Naive thymus-derived CD8-positive, alpha-beta T cell (primary cell): ENCODE results near the gene STIM2. TPM values are rescaled to one million over a fixed set of nuclear protein-coding genes. Genes with fewer than 3 reads are reported as not detected.

Experiments used
- ATAC-seq, 2 donors: fragments of 150-1000 bp; cut with Tn5 transposase in 1 of 2; sonication (Bioruptor Pico), chemical (Tn5 transposase) in 1 of 2; 1 replicate in 1 of 2; 2 replicates in 1 of 2; pipeline ENCODE4 v1.10.0; 2021; ENCODE audit warnings: mild to moderate bottlenecking in 2 of 2, moderate library complexity in 2 of 2
- POLR2A ChIA-PET: fragments of 350-600 bp; sonication (Branson Sonifier 250); formaldehyde crosslinking; loops from one replicate; lab custom pipeline; 2021; ENCODE audit warnings: antibody characterized with exemption; lab: Charles Lee
- DNase-seq, 10 donors: peaks; one replicate each; pipeline versions ENCODE4 v3.0.0 to v3.0.0-alpha.2; 2020 to 2022
- H3K27ac Mint-ChIP-seq, 10 donors: one replicate each; pipeline ENCODE4 v1.8.0; 2020 to 2022; ENCODE audit warnings: mild to moderate bottlenecking in 10 of 10, mixed read lengths in 10 of 10, moderate library complexity in 4 of 10, inconsistent platforms in 1 of 10
- H3K27me3 Mint-ChIP-seq, 5 donors: one replicate each; pipeline ENCODE4 v1.8.0; 2021 to 2022; ENCODE audit warnings: mixed read lengths in 5 of 5
- H3K36me3 Mint-ChIP-seq, 3 donors: one replicate each; pipeline ENCODE4 v1.8.0; 2020 to 2022; ENCODE audit warnings: mixed read lengths in 3 of 3, mild to moderate bottlenecking in 2 of 3, inconsistent platforms in 1 of 3
- H3K4me1 Mint-ChIP-seq, 4 donors: one replicate each; pipeline ENCODE4 v1.8.0; 2021 to 2022; ENCODE audit warnings: mixed read lengths in 4 of 4
- H3K4me3 Mint-ChIP-seq, 10 donors: one replicate each; pipeline ENCODE4 v1.8.0; 2020 to 2022; ENCODE audit warnings: mild to moderate bottlenecking in 10 of 10, mixed read lengths in 10 of 10, moderate library complexity in 6 of 10, inconsistent platforms in 1 of 10
- H3K9me3 Mint-ChIP-seq, 9 donors: one replicate each; pipeline ENCODE4 v1.8.0; 2020 to 2022; ENCODE audit warnings: mixed read lengths in 9 of 9, mild to moderate bottlenecking in 3 of 9, inconsistent platforms in 1 of 9, moderate library complexity in 1 of 9
- polyA plus RNA-seq, 3 donors: library from polyadenylated mRNA; unstranded; fragments of 300-500 nt; fragmentation: Illumina TruSeq; gene quantifications; one replicate each; pipeline ENCODE4 v1.2.3, GENCODE V29; 2021
- total RNA-seq, 8 experiments: library from RNA in 2 of 8; stranded (reverse) in 2 of 8; gene quantifications; one replicate each; pipeline ENCODE4 v1.2.3 and lab custom pipeline; 2021 to 2026

Gene STIM2
- total and polyA plus RNA-seq, 5 experiments from 2014 or later, result 22.2 to 105 (median 35.4) TPM

DNA sequence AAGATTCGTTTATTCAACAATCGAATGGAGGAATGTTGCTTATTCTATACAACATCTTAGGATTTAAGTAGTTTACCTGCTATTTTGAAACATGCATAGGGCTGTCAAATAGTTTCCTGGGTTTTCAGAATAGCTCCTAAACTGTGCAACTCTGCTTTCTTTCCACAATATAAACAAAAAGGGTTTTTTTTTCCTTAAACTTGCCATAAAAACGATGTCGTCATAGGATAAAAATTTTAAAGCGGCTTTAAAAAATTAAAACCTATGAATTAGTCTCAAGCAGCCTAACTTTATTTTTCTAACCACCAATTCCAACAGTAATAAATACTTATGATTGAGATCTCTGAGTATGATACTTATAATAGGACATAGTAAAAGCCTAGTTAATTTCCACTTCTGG is 21.6 kb upstream of the STIM2 start:
- Mint-ChIP-seq H3K36me3 (no peaks in the 10 kb centered on the region), H3K27ac (peak overlapping the region in 2 of 10 donors; percentile 46 to 78), H3K27me3 (no peaks in the 10 kb centered on the region), H3K4me1 (peaks cover 5 to 12% (median 11%) of the 10 kb centered on the region in 4 donors), H3K4me3 (no peak overlapping the region), H3K9me3 (peaks cover 0 to 15% (median 0%) of the 10 kb centered on the region in 9 donors)
- POLR2A ChIA-PET, result interaction anchor here (0.6 kb wide), 1 partner anchor 229 kb away, joined by 4 read pairs; no protein-coding TSS in a partner anchor
- ATAC-seq, result no peak
- DNase-seq, result no peak

DNA sequence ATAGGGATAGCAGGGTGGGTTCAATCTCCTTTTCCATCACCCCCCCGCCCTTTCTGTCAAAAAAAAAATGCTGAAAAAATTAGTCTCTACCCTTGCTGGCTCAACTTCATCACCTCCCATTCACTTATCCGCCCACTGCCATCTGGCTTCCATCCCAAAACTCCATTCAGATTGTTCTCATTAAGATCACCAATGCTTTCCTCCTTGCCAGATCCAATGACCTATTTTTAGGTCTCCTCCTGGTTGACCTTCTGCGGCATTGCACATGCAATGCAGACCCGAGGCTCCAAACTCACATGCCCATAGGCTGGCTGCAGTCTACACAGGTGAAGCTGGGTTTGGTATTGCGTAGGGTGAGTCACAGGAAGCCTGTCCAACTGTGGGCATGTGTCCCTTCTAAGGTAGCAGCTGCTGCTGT is 21.1 kb upstream of the STIM2 start:
- POLR2A ChIA-PET, result no interaction called here
- Mint-ChIP-seq H3K4me3 (no peak overlapping the region), H3K27ac (peak overlapping the region in 2 of 10 donors; percentile 53 to 82)

DNA sequence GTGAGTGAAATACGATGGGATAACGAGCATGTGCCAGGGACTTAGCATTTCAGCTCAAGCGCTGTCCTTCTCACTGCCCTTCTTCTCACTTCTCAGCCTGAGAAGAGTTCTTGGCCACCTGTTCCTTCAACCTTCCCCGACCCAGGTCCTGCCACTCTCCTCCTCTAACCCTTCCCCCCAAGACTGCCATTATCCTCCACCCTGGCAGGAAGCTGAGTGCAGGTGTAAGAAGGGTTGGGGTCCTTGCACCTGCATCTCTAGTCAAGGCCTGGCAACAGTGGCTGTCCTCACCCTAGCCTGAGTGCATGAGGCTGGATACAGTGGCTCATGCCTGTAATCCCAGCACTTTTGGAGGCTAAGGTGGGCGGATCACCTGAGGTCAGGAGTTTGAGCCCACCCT is 19.9 kb upstream of the STIM2 start:
- peaks cover 0 to 4% (median 0%) of the 10 kb centered on the region in 3 donors for H3K36me3 Mint-ChIP-seq
- DNase-seq, result no peak
- no peak overlapping the region for H3K4me3 Mint-ChIP-seq
- POLR2A ChIA-PET, result no interaction called here
- H3K27ac Mint-ChIP-seq, result peak overlapping the region in 1 of 10 donors; percentile 9
- ATAC-seq, result no peak
- peaks cover 5 to 12% (median 11%) of the 10 kb centered on the region in 4 donors for H3K4me1 Mint-ChIP-seq
- H3K9me3 Mint-ChIP-seq, result peaks cover 0 to 9% (median 2%) of the 10 kb centered on the region in 9 donors
- H3K27me3 Mint-ChIP-seq, result no peaks in the 10 kb centered on the region

More for the DNA sequence above, 21.1 kb upstream of the STIM2 start:
- H3K9me3 Mint-ChIP-seq, result peaks cover 0 to 14% (median 0%) of the 10 kb centered on the region in 9 donors
- no peaks in the 10 kb centered on the region for H3K36me3 Mint-ChIP-seq
- ATAC-seq (no peak), DNase-seq (no peak)
- H3K4me1 Mint-ChIP-seq, result peaks cover 5 to 12% (median 11%) of the 10 kb centered on the region in 4 donors
- H3K27me3 Mint-ChIP-seq, result no peaks in the 10 kb centered on the region

DNA sequence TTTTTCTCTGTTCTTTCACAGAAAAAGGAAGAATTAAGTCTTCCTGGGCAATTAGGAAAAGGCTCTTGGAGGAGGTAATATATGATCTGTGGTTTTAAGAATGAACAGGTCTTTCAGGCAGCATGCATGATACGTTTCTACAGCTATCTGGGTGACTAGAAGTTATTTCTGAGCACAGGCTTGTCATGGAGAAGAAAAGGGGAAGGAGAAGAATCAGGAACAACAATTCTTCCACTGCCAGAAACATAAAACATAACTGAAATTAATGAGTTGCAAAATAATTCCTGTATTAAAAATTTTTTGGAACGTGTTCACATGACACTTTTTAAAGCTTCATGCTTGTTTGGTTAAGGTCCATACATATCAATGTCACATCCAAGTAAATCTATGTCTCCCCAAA is 17.7 kb upstream of the STIM2 start:
- peaks cover 0 to 9% (median 2%) of the 10 kb centered on the region in 9 donors for H3K9me3 Mint-ChIP-seq
- peaks cover 5 to 12% (median 11%) of the 10 kb centered on the region in 4 donors for H3K4me1 Mint-ChIP-seq
- ATAC-seq (no peak), DNase-seq (no peak)
- POLR2A ChIA-PET, result no interaction called here
- H3K4me3 Mint-ChIP-seq, result no peak overlapping the region
- H3K27ac Mint-ChIP-seq, result peak overlapping the region in 1 of 10 donors; percentile 51
- H3K27me3 Mint-ChIP-seq, result peaks cover 0 to 3% (median 0%) of the 10 kb centered on the region in 5 donors
- H3K36me3 Mint-ChIP-seq, result peaks cover 0 to 11% (median 4%) of the 10 kb centered on the region in 3 donors

DNA sequence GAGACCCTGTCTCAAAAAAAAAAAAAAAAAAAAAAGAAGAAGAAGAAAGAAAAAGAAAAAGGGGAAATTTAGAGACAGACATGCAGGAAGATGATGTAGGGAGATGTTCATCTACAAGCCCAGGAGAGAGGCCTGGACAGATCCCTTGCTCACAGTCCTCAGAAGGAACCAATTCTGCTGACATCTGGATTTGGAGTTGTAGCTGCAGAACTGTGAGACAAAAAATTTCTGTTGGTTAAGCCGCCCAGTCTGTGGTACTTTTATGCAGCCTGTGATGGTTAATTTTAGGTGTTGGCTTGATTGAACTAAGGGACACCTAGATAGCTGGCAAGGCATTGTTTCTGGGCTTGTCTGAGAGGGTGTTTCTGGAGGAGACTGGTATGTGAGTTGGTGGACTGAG is 10.1 kb upstream of the STIM2 start:
- Mint-ChIP-seq H3K27ac (no peak overlapping the region), H3K4me1 (no peaks in the 10 kb centered on the region), H3K4me3 (no peak overlapping the region), H3K36me3 (peaks cover 0 to 11% (median 2%) of the 10 kb centered on the region in 3 donors), H3K27me3 (peaks cover 0 to 3% (median 0%) of the 10 kb centered on the region in 5 donors), H3K9me3 (peaks cover 0 to 3% (median 0%) of the 10 kb centered on the region in 9 donors)
- ATAC-seq (no peak), DNase-seq (no peak)
- POLR2A ChIA-PET, result no interaction called here

DNA sequence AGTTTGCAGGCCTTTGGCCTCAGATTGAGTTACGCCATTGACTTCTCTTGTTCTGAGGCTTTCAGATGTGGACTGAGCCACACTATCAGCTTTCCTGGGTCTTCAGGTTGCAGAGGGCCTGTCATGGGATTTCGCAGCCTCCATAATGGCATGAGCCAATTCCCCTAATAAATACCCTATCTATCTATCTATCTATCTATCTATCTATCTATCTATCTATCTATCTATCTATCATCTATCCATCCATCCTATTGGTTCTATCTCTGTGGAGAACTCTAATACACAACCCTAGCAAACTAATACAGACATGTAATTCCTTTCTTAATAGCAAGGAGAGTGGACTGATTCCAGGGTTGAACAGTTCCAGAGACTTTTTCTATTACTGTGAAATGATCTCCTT is 9.5 kb upstream of the STIM2 start:
- Mint-ChIP-seq H3K27me3 (peaks cover 0 to 3% (median 0%) of the 10 kb centered on the region in 5 donors), H3K27ac (no peak overlapping the region), H3K36me3 (peaks cover 0 to 11% (median 0%) of the 10 kb centered on the region in 3 donors), H3K4me3 (no peak overlapping the region), H3K4me1 (peaks cover 0 to 2% (median 0%) of the 10 kb centered on the region in 4 donors), H3K9me3 (peaks cover 0 to 3% (median 0%) of the 10 kb centered on the region in 9 donors)
- DNase-seq (no peak), ATAC-seq (no peak)
- POLR2A ChIA-PET, result no interaction called here

DNA sequence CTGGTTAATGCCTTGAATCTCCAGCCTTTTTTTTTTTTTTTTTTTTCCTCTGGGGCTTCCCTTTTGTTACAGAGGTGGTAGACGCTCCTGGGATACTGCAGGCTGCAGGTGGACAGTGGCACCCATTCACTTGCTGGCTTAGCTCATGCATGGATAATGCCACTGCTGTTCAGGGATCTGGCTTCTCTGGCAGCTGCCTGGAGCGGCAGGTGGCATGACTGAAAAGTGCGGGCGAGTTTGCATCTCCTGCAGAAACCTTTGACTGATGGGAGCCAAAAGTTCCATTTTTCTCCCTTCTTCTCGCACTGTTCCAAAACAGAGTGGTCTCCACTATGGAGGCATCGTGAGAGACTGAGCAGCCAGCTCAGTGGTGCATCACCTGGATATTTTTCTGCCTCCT is 5.9 kb upstream of the STIM2 start:
- Mint-ChIP-seq H3K36me3 (no peaks in the 10 kb centered on the region), H3K4me1 (peaks cover 15 to 34% (median 27%) of the 10 kb centered on the region in 4 donors), H3K4me3 (no peak overlapping the region), H3K27ac (peak overlapping the region in 1 of 10 donors; percentile 47), H3K27me3 (no peaks in the 10 kb centered on the region), H3K9me3 (no peaks in the 10 kb centered on the region)
- no peak for ATAC-seq
- no peak for DNase-seq
- POLR2A ChIA-PET, result no interaction called here

DNA sequence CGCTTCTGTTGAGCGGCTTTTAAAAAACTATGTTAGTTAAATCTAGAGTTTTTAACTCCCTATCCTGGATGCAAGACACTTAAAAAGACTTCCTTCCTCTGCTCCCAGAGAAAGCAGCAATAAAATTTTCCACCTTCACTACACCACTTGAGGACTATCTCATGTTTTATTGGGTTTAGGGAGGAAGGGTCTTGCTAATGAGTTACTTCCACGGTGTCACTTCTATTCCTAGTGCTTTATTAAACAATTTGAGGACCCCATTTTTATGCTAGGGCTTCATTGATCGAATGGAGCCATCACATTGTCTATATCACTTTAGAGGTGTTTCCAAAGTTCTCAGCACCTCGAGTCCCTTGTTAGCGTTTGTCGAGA is 3.7 kb upstream of the STIM2 start:
- Mint-ChIP-seq H3K27ac (peak overlapping the region; percentile 88 to 99 (median 98)), H3K9me3 (no peaks in the 10 kb centered on the region), H3K27me3 (no peaks in the 10 kb centered on the region), H3K36me3 (peaks cover 0 to 4% (median 2%) of the 10 kb centered on the region in 3 donors), H3K4me3 (peak overlapping the region; percentile 92 to 100 (median 98)), H3K4me1 (peaks cover 22 to 46% (median 37%) of the 10 kb centered on the region in 4 donors)
- DNase-seq, result no peak
- POLR2A ChIA-PET, result interaction anchor here (0.5 to 5.8 kb wide), 8 partner anchors 10 to 273 kb away, joined by 3 to 180 read pairs (median 4); partner anchors contain the start of gene TBC1D19
- ATAC-seq, result no peak

DNA sequence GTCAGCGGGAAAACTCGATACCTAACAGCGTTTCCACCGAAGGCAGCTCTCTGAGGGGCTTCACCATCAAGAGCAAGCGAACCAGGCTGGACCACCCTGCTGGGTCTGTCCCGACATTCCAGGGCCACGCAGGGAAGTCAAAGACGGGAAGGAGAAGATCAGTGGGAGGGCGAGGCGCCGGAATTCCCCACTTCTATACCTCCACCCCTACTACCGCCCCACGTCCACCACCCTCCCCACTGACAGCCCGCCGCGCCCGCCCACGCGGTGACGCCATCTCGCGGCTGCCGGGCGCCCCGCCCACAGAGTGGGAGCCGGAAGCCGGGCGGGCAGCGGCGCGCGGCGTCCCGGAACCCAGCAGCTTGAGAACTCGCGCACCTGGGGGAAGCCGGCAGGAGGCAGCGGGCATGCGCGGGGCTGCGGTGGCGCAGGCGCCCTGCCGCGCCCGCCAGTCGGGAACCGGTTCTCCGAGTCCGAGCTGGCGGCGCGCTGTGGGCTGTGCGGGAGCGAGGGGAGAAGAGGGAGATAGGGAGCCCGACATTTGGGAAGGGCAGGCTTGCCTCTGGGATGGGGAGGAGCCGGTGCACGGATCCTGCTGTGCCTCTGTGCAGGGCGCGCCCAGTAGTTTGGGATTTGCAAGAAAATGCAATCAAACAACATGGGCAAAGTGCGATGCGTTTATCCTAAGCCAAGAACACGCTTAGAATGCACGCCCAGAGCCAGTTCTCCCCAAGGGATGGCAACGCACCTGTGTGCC is 3.2 kb upstream of the STIM2 start:
- peaks cover 0 to 4% (median 2%) of the 10 kb centered on the region in 3 donors for H3K36me3 Mint-ChIP-seq
- peak overlapping the region; percentile 88 to 99 (median 98) for H3K27ac Mint-ChIP-seq
- H3K9me3 Mint-ChIP-seq, result no peaks in the 10 kb centered on the region
- DNase-seq (peak; percentile 91 to 97 (median 96)), ATAC-seq (peak; percentile 57 to 60)
- POLR2A ChIA-PET, result interaction anchor here (0.5 to 5.8 kb wide), 10 partner anchors 9 to 274 kb away, joined by 3 to 180 read pairs (median 4); partner anchors contain the start of gene TBC1D19
- peak overlapping the region; percentile 92 to 100 (median 98) for H3K4me3 Mint-ChIP-seq
- peaks cover 23 to 50% (median 39%) of the 10 kb centered on the region in 4 donors for H3K4me1 Mint-ChIP-seq
- H3K27me3 Mint-ChIP-seq, result no peaks in the 10 kb centered on the region

DNA sequence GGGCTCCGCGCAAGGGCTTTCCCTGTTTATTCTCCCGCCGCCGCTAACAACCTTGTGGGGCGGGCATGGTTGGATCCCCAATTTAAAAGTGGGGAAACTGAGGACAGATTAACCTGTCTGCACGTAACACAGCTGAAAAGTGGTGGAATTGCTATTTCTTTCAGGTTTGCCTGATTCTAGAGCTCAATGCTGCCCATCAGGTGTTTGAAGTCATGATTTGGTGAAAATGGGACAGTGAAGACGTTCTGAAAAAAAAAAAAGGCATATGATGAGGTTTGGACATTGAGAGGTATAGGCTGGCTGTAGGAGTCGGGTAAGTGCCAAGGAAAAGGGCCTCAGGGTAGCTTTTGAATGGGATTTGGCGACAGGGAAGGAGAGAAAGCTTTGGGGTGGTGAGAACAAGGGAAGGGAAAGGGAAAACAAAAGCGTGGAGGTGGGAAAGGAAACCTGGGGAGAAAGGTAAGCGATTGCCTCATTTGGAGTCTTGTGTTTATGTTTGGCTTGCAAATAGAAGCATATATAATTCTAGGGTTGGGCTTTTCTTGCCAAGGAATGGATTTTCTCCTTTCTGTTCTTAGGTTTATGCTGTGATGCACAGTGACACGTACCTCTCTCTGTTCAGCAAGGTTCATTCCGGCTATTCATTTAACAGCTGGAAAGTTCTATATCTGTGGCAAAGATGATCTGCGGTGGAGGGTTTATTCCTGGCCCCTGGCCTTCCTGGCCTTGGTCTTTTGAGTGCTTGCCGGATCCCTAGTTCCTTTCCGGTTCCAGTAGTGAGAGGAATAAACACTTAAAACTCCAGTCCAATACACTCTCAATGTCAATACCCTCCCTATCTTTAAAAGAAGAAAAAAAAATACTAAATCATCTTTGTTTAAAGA is 2.4 kb upstream of the STIM2 start:
- H3K4me1 Mint-ChIP-seq, result peaks cover 25 to 55% (median 45%) of the 10 kb centered on the region in 4 donors
- POLR2A ChIA-PET, result interaction anchor here (0.8 to 5.8 kb wide), 8 partner anchors 8 to 275 kb away, joined by 3 to 180 read pairs (median 5); partner anchors contain the start of gene TBC1D19

DNA sequence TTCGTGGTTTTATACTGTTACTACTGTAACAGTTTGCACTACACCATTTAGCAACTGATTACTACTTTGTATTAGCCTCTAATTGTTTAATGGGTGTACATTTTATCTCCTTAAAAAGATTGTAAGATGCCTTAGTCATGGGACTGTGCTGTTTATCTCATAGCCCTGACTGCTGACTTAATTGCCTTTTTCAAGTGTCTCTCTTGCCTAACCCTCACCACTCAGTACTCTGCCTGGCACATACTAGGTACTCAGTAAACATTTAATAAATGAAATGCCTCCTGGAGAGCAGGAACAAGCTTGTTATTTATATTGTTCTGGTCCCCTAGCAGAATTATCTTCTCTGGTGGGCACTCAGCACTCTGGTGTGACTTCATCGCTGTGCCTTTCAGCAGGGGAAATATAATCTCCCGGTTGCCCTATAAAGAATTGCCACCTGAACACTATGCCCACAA is 1.7 kb upstream of the STIM2 start:
- no peaks in the 10 kb centered on the region for H3K9me3 Mint-ChIP-seq
- peaks cover 26 to 62% (median 52%) of the 10 kb centered on the region in 4 donors for H3K4me1 Mint-ChIP-seq
- H3K27ac Mint-ChIP-seq, result peak overlapping the region; percentile 63 to 99 (median 98)
- no peaks in the 10 kb centered on the region for H3K27me3 Mint-ChIP-seq
- peaks cover 0 to 4% (median 2%) of the 10 kb centered on the region in 3 donors for H3K36me3 Mint-ChIP-seq
- no peak for ATAC-seq
- POLR2A ChIA-PET, result interaction anchor here (5.8 kb wide), 1 partner anchor 27 kb away, joined by 180 read pairs; no protein-coding TSS in a partner anchor
- DNase-seq, result no peak
- H3K4me3 Mint-ChIP-seq, result peak overlapping the region; percentile 92 to 100 (median 98)

More for the DNA sequence above, 2.4 kb upstream of the STIM2 start:
- Mint-ChIP-seq H3K27ac (peak overlapping the region; percentile 88 to 99 (median 98)), H3K27me3 (no peaks in the 10 kb centered on the region), H3K4me3 (peak overlapping the region; percentile 92 to 100 (median 98)), H3K36me3 (peaks cover 0 to 4% (median 2%) of the 10 kb centered on the region in 3 donors), H3K9me3 (no peaks in the 10 kb centered on the region)
- DNase-seq, result no peak
- no peak for ATAC-seq

DNA sequence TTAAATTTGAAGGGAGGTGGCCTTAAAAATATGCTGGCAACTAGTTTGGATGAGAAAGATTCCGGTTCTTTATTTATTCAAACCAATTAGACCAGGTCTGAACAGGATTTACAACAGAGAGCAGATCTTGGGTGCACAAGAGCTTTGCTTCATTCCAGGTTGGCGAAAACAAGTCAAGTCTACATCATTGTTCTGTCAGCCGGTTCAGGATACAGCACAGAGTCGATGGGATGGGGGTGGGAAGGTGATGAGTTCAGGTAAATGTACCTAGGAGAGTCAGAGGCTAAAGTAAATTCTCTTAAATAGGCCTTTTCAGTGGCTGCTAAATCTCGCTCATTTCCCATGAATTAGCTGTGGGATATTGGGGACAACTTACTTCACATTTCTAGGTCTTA is 882 bp upstream of the STIM2 start:
- H3K27ac Mint-ChIP-seq, result peak overlapping the region; percentile 88 to 99 (median 98)
- peaks cover 0 to 4% (median 2%) of the 10 kb centered on the region in 3 donors for H3K36me3 Mint-ChIP-seq
- ATAC-seq (no peak), DNase-seq (no peak)
- H3K27me3 Mint-ChIP-seq, result no peaks in the 10 kb centered on the region
- H3K4me3 Mint-ChIP-seq, result peak overlapping the region; percentile 92 to 100 (median 98)
- no peaks in the 10 kb centered on the region for H3K9me3 Mint-ChIP-seq
- POLR2A ChIA-PET, result interaction anchor here (1.4 to 5.8 kb wide), 6 partner anchors 13 to 1547 kb away, joined by 3 to 180 read pairs (median 19); partner anchors contain the start of genes TBC1D19 and ZCCHC4
- H3K4me1 Mint-ChIP-seq, result peaks cover 26 to 69% (median 59%) of the 10 kb centered on the region in 4 donors
